Neutrophil (primary cell): ENCODE results near the gene FAM89B.
"Not testable (repeated sequence)": the region's sequence is repeated elsewhere in the genome, so short reads cannot be mapped to it uniquely, and the experiment has no call there.

ENCODE experiments used
- H3K27ac ChIP-seq: fragments of 200-600 bp; sonication (generic); 2 replicates; pipeline ENCODE4 v1.5.1; 2016; ENCODE audit warnings: mild to moderate bottlenecking, moderate library complexity
- H3K27me3 ChIP-seq: fragments of 200-600 bp; sonication (generic); 2 replicates; pipeline ENCODE4 v1.6.0; 2016; ENCODE audit warnings: mild to moderate bottlenecking
- H3K36me3 ChIP-seq: fragments of 200-600 bp; sonication (generic); 2 replicates; pipeline ENCODE4 v1.5.1; 2017
- H3K4me1 ChIP-seq, 2 experiments: fragments of 200-600 bp in 1 of 2; sonication (generic) in 1 of 2; 1 replicate in 1 of 2; 2 replicates in 1 of 2; pipeline versions ENCODE4 v1.5.1 to v1.6.1; 2013 to 2016; ENCODE audit warnings: low read depth in 1 of 2, low read length in 1 of 2, mild to moderate bottlenecking in 1 of 2, moderate library complexity in 1 of 2; ENCODE audit not compliant: control insufficient read depth in 1 of 2, insufficient read depth in 1 of 2
- H3K4me3 ChIP-seq, 2 experiments: fragments of 200-600 bp in 1 of 2; sonication (generic) in 1 of 2; 1 replicate in 1 of 2; 2 replicates in 1 of 2; pipeline ENCODE4 v1.5.1; 2013 to 2016; ENCODE audit warnings: low read depth in 1 of 2, low read length in 1 of 2, mild to moderate bottlenecking in 1 of 2, moderate library complexity in 1 of 2
- H3K9me3 ChIP-seq: fragments of 200-600 bp; sonication (generic); 2 replicates; pipeline ENCODE4 v1.5.1; 2016
- CTCF ChIP-seq: fragments of 200-600 bp; sonication (generic); IDR thresholded peaks from 2 replicates; pipeline ENCODE4 v1.5.1; 2016; ENCODE audit warnings: antibody characterized with exemption

FAM89B gene

GRCh38 chr11:65572356-65573051, at the start of gene FAM89B:
TSS of gene FAM89B (plus strand) at chr11:65572538. CDS start at chr11:65572670, 132 bp downstream.
- Histone ChIP-seq H3K4me1 (peaks cover 69 to 73% of the 10 kb centered on the region in 2 experiments), H3K27me3 (no peaks in the 10 kb centered on the region), H3K27ac (peak within 1 kb of the TSS; percentile 95), H3K4me3 (peak within 1 kb of the TSS; percentile 76 to 99), H3K36me3 (peaks cover 7% of the 10 kb centered on the region), H3K9me3 (no peaks in the 10 kb centered on the region)
- peak; percentile 55 for TF ChIP-seq CTCF

GRCh38 chr11:65522718-65523630, 49.4 kb upstream of the FAM89B start:
- Histone ChIP-seq H3K4me1 (peaks cover 37% of the 10 kb centered on the region in 2 experiments), H3K36me3 (peaks cover 18% of the 10 kb centered on the region), H3K4me3 (peak overlapping the region; percentile 42 to 57), H3K27ac (peak overlapping the region; percentile 81)
- H3K27me3 ChIP-seq, H3K9me3 ChIP-seq: not testable (repeated sequence)

- H3K27me3 ChIP-seq, H3K9me3 ChIP-seq: not testable (repeated sequence)
- Histone ChIP-seq H3K4me3 (peak overlapping the region; percentile 42 to 57), H3K36me3 (peaks cover 18% of the 10 kb centered on the region), H3K4me1 (peaks cover 37% of the 10 kb centered on the region in 2 experiments), H3K27ac (peak overlapping the region; percentile 81)
These were observed 48.7 kb upstream of the FAM89B start for GRCh38 chr11:65523631-65523968.

- no peak for TF ChIP-seq CTCF
- peak overlapping the region; percentile 81 for H3K27ac ChIP-seq
- peak overlapping the region; percentile 57 to 97 for H3K4me3 ChIP-seq
- no peaks in the 10 kb centered on the region for H3K27me3 ChIP-seq
- peaks cover 22% of the 10 kb centered on the region for H3K36me3 ChIP-seq
- peaks cover 37% of the 10 kb centered on the region in 2 experiments for H3K4me1 ChIP-seq
- no peaks in the 10 kb centered on the region for H3K9me3 ChIP-seq
These were observed 48.2 kb upstream of the FAM89B start for GRCh38 chr11:65524014-65524740.

GRCh38 chr11:65524741-65525545, 47.4 kb upstream of the FAM89B start, which contains the start of gene SCYL1:
TSS of gene SCYL1 (plus strand) at chr11:65525083. CDS start at chr11:65525154, 71 bp downstream.
- peak; percentile 40 for TF ChIP-seq CTCF
- Histone ChIP-seq H3K36me3 (peaks cover 29% of the 10 kb centered on the region), H3K27me3 (no peaks in the 10 kb centered on the region), H3K4me3 (peak within 1 kb of the TSS; percentile 81 to 97), H3K9me3 (no peaks in the 10 kb centered on the region), H3K27ac (peak within 1 kb of the TSS; percentile 89), H3K4me1 (peaks cover 37% of the 10 kb centered on the region in 2 experiments)
